Measurements from ENCODE around the gene IQCM. TPM values are rescaled to one million over a fixed set of nuclear protein-coding genes. Genes with fewer than 3 reads are reported as not detected.

IQCM gene
- total RNA-seq, 1 donor from 2014 or later, result not detected

DNA sequence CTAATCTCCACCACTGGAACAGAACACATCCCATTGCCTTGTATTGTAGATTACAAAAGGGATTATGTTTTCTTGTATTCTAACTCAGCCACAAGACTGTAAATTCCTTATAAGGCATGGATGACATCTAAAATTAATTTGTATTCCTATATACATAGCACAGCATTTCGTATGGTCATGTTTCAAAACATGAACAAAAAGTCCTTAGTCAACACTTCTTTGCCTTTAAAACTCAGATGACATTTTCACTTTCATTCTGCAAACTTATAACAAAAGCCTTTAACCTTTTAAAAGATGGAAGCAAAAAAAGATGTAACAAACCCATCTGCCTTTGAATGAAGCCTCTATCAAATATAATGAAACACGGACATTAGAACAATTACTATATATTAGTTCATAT lies 181.3 kb downstream of the IQCM start:
- Mint-ChIP-seq H3K4me3 (no peak overlapping the region), H3K36me3 (ENCODE audit: low read depth) (no peaks in the 10 kb centered on the region), H3K4me1 (no peaks in the 10 kb centered on the region), H3K27me3 (ENCODE audit: low read depth) (no peaks in the 10 kb centered on the region), H3K9me3 (no peaks in the 10 kb centered on the region), H3K27ac (ENCODE audit: unreplicated experiment) (no peak overlapping the region)
- TF ChIP-seq, protein P1, sequence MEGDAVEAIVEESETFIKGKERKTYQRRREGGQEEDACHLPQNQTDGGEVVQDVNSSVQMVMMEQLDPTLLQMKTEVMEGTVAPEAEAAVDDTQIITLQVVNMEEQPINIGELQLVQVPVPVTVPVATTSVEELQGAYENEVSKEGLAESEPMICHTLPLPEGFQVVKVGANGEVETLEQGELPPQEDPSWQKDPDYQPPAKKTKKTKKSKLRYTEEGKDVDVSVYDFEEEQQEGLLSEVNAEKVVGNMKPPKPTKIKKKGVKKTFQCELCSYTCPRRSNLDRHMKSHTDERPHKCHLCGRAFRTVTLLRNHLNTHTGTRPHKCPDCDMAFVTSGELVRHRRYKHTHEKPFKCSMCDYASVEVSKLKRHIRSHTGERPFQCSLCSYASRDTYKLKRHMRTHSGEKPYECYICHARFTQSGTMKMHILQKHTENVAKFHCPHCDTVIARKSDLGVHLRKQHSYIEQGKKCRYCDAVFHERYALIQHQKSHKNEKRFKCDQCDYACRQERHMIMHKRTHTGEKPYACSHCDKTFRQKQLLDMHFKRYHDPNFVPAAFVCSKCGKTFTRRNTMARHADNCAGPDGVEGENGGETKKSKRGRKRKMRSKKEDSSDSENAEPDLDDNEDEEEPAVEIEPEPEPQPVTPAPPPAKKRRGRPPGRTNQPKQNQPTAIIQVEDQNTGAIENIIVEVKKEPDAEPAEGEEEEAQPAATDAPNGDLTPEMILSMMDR (conservative IDR thresholded peaks at IDR 0.05), result no peak
- DNase-seq (ENCODE audit: low read depth, low spot score), result no peak

DNA sequence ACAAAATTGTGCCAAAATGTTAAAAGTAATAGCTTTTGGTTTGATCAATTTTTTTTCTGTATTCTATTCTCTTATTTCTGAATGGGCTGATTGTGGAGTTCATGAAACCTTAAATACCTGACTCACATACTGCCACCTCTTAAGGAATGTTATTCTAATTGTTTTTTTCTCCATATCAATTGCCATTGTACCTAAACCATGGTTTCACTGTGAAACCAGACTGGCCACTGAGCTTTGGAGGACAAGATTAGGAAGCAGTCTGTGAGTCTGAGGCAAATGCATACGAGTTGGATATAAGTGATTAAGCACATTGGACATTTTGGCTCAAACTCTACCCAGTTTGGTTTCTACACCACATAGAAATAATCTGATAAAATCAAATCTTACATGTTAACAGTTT lies 184.0 kb downstream of the IQCM start:
- H3K27me3 Mint-ChIP-seq (ENCODE audit: low read depth), result no peaks in the 10 kb centered on the region
- no peak for DNase-seq (ENCODE audit: low read depth, low spot score)
- TF ChIP-seq, protein P1 (conservative IDR thresholded peaks at IDR 0.05), result no peak
- H3K36me3 Mint-ChIP-seq (ENCODE audit: low read depth), result no peaks in the 10 kb centered on the region
- H3K4me3 Mint-ChIP-seq, result no peak overlapping the region
- H3K27ac Mint-ChIP-seq (ENCODE audit: unreplicated experiment), result no peak overlapping the region
- no peaks in the 10 kb centered on the region for H3K9me3 Mint-ChIP-seq
- H3K4me1 Mint-ChIP-seq, result no peaks in the 10 kb centered on the region

DNA sequence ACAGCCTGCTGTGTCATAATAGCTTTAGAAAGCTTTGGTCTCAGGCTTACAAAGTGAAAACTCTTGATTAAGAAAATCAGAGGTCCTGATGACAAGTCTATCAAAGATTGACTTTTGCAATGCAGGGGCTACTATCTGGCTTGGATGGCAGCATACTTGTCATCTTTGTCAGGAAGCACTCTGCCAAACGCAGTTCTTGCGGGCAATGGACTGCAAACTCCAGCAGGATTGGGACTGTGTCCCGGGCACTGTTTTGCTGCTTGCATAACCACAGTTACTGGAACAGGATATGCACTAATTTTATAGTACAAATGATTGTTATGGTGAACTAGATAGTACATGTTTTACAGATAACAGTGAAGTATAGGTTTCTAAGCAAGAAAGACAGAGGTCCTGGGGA lies 185.6 kb downstream of the IQCM start:
- Mint-ChIP-seq H3K4me1 (no peaks in the 10 kb centered on the region), H3K27ac (ENCODE audit: unreplicated experiment) (no peak overlapping the region), H3K27me3 (ENCODE audit: low read depth) (no peaks in the 10 kb centered on the region), H3K4me3 (no peak overlapping the region), H3K36me3 (ENCODE audit: low read depth) (no peaks in the 10 kb centered on the region), H3K9me3 (no peaks in the 10 kb centered on the region)
- no peak for DNase-seq (ENCODE audit: low read depth, low spot score)
- TF ChIP-seq, protein P1 (conservative IDR thresholded peaks at IDR 0.05), result no peak

DNA sequence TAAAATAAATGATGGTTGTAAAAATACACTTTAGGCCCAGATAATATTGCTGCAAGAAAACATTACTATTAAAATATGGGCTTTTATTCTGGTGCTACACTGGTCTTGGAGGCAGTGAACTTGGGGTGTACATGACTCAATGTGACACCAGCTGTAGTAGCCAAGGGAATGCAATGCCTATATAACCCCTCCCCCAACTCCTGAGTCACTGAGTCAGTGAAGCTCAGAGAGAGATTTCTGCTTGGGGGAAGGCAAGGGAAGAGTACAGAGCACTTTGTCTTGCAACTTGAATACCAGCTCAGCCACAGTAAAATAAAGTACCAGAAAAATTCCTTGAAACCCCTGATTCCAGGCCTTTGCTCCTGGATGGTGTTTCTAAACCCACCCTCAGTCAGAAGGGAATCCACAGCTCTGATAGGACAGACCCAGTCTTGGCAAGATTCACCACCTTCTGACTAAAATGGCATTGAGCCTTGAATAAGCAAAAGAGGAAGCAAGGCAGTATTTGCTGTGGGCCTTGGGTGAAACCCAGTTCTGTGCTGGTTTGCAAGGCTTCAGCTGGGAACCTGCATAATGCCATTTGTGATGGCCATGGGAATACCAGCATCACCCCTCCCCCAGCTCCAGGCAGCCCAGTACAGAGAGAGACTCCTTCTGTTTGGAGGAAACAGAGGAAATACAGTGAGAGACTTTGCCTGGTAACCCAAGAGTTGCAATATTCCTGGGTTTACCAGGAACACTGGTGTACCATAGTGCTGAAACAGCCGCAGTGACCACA lies 209.9 kb downstream of the IQCM start:
- TF ChIP-seq, protein P1 (conservative IDR thresholded peaks at IDR 0.05), result no peak
- DNase-seq (ENCODE audit: low read depth, low spot score), result no peak
- Mint-ChIP-seq H3K27me3 (ENCODE audit: low read depth) (peaks cover 3% of the 10 kb centered on the region), H3K4me1 (no peaks in the 10 kb centered on the region), H3K9me3 (no peaks in the 10 kb centered on the region), H3K4me3 (no peak overlapping the region), H3K27ac (ENCODE audit: unreplicated experiment) (no peak overlapping the region), H3K36me3 (ENCODE audit: low read depth) (no peaks in the 10 kb centered on the region)

DNA sequence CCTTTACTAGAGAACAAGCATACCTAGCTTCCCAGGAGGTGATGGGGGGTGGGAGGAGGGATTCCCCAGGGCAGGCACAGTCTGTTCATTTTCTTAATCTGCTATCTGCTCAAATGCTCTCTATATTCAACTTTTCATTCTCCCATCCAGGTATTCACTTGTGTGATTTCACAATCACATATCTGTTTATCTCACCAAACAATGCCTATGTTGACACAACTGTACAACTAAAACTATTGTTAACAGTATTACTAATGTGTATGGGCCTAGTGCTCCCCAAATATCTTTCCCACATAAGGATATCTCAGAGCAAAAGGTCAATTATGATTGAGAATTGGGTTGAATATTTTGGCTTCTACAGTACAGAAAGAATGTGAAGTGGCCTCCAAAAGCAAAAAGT lies 210.8 kb downstream of the IQCM start:
- Mint-ChIP-seq H3K36me3 (ENCODE audit: low read depth) (no peaks in the 10 kb centered on the region), H3K4me3 (no peak overlapping the region), H3K4me1 (no peaks in the 10 kb centered on the region), H3K27me3 (ENCODE audit: low read depth) (peaks cover 3% of the 10 kb centered on the region), H3K27ac (ENCODE audit: unreplicated experiment) (no peak overlapping the region), H3K9me3 (no peaks in the 10 kb centered on the region)
- TF ChIP-seq, protein P1 (conservative IDR thresholded peaks at IDR 0.05), result no peak
- DNase-seq (ENCODE audit: low read depth, low spot score), result no peak
